ENCODE data around the gene LHPP. TPM values are rescaled to one million over a fixed set of nuclear protein-coding genes. Genes with fewer than 3 reads are reported as not detected.

The LHPP gene
- total RNA-seq, 1 donor from 2014 or later: 23.2 TPM

- no peak for ATAC-seq
Measured at GRCh38 chr10:124522933-124523871, 61.6 kb downstream of the LHPP start.

- ATAC-seq: no peak
Measured at GRCh38 chr10:124523901-124524300, 62.3 kb downstream of the LHPP start.

- ATAC-seq: peak; percentile 55
Measured at GRCh38 chr10:124524991-124525653, 63.5 kb downstream of the LHPP start.

DNA sequence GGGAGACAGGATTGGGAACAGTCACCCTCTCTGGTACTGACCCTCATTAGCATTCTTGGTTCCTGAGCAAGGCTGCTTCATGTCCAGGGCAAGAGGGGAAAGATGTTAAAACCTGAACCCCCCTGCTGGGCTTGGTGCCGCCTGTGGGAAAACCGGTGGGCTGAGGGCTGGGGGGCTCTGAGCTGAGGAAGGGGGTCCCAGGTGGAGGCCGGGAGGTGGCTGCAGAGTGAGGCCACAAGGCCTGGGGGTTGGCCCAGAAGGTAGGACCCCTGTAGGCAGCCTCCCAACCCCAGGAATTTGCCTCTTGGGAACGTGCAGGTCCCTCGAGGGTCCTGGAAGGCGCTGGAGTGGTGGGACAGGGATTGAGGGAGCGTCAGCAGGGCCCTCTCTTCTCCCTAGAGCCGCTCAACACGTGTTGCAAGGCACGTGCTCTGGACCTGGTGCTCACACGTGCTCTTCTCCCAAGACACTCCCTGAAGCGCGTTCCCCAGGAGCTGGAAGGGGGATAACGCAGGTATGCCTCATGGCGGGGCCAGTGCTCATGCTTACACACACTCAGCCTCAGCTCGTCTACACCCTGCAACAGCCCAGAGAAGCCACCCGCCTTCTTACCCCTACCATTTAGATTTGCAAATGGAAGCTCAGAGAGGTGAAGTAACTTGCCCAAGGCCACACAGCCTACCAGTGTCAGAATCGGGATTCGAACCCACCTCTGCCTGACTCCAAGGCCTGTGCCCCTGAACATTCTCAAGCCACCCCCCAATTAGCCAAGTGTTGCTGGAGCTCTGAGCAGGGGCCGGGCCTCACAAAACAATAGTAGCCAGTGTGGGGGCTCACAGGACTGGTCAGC, 64.4 kb downstream of the LHPP start:
- no peak for ATAC-seq

GRCh38 chr10:124526621-124527267, 65.1 kb downstream of the LHPP start:
- no peak for ATAC-seq

DNA sequence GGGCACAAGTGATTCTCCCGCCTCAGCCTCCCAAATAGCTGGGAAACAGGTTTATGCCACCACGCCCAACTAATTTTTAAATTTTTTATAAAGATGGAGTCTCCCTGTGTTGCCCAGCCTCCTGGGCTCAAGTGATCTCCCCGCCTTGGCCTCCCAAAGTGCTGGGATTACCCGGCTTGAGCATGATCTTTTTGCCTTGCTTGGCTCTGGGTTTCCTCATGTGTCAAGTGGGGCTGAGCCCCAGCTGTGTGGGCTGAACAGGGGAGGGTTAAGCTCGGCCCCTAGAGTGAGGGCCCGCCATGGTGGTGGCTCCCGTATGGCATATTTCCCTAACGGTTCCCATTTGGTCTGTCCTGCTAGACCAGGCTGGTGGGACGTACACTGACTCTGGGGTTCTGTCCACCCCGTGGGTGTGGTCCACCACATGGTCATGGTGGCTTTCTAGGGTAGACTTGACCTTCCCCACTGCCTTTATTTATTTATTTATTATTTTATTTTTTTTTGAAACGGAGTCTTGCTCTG, 66.3 kb downstream of the LHPP start:
- no peak for ATAC-seq

DNA sequence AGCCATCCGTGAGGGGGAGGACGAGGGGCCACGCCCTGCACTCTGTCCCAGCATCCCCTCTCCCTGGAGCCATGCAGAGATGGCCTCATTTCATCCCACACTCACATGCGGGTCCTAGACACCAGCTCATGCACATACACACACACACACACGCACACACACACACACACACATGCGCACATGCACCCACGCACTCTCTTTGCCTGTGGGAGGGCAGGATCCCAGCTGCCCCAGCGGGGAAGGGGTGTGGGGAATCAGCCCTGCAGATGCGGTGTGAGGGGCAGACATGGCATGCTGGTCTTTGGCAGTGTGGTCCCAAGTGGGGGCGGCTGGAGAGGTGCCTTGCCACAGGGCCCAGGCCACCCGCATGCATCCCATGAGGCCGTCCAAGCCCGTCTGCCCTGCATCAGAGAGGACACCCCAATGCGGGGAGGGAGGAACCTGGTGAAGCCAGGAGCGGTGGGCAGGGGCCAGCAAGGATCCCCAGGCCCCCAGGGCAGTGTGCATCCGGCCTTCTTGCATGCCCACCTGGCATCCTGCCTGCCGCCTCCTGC, 68.1 kb downstream of the LHPP start:
- peak; percentile 14 for ATAC-seq

DNA sequence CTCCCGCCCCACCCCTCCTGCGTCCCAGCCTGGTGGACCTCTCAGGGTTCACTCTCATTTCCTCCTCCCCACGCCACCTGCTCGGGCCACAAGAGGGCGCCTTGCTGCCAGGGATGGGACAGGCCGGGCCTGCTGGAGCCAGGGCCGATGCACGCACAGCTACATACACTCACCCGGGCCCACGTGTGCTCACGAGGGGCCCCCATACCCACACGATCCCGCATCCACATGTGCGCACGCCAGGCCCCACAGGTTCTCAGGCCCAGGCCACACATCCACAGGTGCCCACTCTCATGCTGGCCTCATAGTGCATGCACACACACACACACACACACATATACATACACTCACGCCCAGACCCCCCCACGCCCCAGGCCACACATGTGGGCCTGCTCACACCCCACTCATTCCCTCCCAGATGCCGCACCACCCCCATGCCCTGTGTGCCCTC, 68.6 kb downstream of the LHPP start:
- peak; percentile 86 for ATAC-seq

- no peak for ATAC-seq
Measured at GRCh38 chr10:124530816-124531215, 69.2 kb downstream of the LHPP start.

DNA sequence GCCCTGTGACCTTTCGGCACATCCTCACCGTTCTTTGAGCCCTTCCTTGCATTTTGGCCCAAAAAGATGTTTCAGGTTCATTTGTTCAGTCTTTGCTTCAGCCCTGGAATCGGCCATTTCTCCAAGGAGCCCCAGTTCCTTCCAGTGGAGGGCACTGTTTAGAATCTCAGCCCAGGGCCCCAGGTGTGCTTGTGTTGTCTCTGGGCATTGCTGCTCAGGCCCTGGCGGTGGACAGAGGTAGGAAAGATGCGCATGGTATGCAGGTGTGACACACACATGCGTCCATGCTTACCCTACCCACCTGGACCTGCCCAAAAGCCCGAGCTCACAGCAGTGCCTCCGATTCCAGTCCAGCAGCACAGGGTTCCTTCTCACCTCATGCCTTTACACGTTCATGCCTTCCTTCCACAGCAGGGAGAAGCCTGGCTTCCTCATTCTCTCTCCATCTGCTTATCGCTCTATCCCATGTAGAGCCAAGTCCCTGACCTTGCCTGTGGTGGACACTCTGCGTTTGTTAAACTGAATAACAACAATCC, 70.6 kb downstream of the LHPP start:
- ATAC-seq: peak; percentile 72

DNA sequence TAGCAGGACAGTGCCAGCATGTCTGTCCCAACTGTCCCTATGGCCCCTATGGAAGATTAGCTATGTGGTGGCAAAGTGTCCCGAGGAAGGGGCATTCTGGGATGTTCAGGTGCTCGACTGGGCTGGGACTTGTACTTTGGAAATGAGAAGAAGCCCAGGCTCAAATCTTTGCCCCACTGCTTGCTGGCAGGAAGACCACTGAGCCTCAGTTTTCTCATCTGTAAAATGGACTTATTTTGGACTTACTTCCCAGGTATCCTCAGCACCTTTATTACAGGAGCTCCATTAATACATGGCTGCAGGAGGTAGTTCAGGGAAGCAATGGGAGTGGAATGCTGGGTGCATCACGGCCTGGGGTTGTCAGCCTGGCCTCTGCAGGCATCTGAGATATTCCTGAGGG, 71.2 kb downstream of the LHPP start:
- no peak for ATAC-seq

DNA sequence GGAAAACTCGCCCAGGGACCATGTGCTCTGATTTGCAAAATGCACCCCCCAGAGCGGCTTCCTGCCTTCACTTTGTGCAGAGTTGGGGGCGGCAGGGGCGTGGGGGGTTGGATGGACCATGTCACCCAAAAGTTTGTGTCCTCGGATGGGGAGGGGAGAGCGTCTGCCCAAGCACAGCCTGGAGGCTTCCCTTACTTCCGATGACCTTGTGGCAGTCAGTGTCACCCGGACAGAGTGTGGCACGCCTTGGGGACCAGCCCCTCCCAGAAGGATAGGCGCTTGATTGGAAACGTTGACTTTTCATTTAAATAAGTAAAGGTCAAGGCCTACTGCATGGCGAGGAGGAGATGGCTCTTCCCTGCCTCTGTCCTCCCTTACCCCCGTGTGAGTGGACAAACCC, 71.6 kb downstream of the LHPP start:
- no peak for ATAC-seq

GRCh38 chr10:124534231-124534798, 72.7 kb downstream of the LHPP start:
- peak; percentile 18 for ATAC-seq

DNA sequence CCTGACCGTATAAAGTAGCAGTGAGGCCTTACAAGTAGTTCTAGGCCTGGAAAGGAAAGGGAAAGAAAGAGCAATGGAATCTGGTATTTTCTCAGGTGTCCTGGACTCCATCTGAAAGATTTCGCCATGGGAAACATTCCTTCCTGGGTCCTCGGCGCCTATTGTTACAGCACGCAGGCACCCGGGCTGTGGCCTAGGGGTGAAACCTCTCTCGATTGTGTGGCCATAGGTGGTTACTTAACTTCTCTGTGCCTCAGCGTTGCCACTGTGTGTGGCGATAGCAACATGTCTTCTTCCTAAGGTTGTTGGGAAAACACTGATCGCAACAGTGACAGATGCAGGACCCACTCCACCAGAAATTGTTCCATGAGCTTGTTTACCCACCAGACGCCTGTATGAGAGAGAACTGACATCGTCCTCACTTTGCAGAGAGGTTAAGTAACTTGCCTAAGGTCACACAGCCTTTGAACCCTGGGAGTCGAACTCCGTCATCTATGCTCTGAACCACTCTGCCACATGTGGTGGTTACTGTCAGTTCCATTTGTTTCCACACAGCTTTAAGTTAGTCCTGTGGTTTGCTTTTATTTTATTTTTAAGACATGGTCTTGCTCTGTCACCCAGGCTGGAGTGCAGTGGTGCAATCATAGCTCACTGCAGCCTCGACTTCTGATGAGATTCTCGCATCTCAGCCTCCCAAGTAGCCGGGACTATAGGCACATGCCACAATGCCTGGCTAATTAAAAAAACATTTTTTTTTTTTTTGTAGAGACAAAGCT, 73.4 kb downstream of the LHPP start:
- ATAC-seq: no peak

- ATAC-seq: no peak
Measured at GRCh38 chr10:124535731-124536495, 74.3 kb downstream of the LHPP start.

DNA sequence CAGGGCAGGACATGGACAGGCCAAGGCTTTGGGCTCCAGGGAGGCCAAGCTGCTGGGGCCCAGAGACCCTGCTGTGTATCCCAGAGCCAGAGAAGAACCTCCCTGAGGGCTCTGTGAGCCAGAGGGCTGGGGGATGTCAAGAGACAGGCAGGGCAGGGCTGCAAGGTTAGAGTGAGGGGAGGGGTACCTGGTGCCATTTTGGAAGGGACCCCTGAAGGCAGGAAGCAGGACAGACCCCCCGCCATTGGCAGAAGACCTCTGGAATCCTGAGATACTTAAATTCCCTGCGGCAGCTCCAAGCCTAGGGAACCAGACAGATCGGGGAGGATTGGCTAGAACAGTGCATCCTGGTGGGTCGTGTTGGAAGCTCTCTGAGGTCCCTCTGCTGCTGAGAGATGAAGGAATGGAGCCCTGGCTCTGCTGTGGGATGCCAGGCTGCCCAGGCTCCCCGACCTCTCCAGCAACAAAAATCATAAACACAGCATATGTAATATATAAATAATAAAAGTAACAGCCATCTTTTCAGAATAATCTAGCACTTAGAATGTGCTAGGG, 75.0 kb downstream of the LHPP start:
- no peak for ATAC-seq

DNA sequence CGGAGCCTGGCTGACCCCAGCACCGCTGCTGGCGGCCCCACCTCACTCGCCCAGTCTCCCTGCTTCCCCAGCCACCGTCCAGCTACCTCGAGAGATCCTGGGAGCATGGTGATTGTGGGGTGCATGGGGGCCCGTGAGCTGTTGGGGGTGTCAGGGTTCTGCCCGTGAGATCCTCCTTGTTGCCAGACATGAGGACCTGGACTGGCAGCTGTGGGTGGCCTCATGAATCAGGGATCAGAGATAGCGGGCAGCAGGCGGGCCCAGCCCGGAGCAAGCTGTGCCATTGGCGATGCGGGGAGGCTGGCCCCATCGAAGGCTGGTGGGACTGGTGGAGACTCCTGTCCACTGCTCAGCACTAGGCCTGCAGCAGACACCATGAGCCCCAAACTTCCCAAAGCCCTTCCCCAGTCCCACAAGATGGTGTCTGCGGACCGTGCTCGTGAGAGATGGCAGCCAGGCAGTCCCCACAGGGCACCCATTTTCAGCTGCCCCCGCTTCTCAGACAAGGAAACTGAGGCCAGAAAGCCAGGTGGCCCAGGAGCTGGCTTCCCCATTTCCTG, 75.6 kb downstream of the LHPP start:
- ATAC-seq: no peak

DNA sequence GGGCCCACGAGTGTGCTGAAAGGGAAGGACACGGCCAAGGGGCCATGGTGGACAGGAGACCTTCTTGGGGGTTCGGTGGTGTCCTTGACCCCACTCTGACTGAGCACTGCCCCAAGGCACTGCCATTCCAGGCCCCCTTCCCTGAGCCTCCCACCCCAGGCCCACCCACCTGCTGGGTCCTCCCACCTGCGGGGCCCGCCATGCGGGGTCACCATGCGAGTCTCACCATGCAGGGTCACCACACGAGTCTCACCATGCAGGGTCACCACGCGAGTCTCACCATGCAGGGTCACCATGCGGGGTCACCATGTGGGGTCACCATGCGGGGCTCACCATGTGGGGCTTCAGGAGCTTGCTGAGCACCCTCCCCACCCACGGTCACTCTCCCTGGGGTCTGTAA, 76.3 kb downstream of the LHPP start:
- ATAC-seq: no peak

DNA sequence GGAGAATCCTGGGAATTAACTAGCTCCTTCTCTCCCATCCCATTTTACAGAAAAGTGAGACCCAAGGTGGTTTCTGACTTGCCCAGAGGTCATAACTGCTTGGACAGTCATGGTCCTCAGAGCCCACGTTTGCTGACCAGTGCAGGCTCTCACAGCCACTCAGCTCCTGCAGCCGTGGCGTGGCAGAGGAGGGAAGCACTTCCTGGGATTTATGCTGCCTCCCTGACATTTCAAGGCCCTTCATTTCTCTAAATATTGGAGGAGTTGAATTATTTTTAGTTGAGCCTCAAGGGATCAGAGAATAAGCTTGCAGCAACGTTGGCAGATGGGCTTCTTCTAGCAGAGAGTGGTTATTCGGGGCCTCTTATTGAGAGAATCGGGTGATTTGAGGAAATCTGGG, 77.1 kb downstream of the LHPP start:
- no peak for ATAC-seq
